HG02852 (cell line): ENCODE results near the gene TECR.
"Not testable (repeated sequence)": the region's sequence is repeated elsewhere in the genome, so short reads cannot be mapped to it uniquely, and the experiment has no call there.

Experiments
- ATAC-seq: cut with Tn5 transposase; IDR thresholded peaks from one replicate; pipeline ENCODE4 v1.9.1; 2021; ENCODE audit warnings: mild to moderate bottlenecking, moderate library complexity; ENCODE audit not compliant: unreplicated experiment

Gene TECR

GRCh38 chr19:14533450-14533849, 4.1 kb downstream of the TECR start:
- ATAC-seq: no peak

DNA sequence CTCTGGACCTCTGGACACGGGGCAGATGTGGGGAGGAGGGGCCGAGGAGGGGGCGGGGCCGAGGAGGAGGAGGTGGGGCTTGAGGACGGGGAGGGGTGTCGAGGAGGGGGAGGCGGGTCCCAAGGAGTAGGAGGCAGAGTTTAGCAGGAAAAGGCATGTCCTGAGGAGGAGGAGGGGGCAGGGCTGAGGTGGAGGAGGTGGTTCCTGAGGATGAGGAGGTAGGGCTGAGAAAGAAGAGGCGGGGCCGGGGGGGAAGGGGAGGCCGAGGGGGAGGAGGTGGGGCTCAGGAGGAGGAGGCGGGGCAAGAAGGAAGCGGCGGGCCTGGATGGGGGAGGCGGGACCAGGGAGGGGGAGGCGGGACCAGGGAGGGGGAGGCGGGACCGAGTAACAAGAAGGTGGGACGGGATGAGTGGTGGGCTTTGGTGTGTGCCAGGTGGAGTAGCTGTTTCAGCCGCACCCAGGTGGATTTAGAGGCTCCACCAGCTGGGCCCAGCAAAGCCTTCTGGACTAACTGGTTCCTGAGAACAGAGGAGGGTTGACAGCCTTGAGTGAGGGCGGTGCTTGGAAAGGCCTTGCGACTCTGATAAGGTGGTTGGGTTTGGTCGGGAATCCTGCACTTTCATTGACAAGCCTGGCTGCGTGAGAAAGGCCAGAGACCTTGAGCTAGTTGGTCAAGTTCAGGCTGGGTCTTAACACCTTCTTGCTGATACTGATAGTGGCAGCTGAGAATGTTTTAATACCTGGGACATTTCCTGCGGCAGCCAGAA, 7.7 kb downstream of the TECR start:
- ATAC-seq: no peak

DNA sequence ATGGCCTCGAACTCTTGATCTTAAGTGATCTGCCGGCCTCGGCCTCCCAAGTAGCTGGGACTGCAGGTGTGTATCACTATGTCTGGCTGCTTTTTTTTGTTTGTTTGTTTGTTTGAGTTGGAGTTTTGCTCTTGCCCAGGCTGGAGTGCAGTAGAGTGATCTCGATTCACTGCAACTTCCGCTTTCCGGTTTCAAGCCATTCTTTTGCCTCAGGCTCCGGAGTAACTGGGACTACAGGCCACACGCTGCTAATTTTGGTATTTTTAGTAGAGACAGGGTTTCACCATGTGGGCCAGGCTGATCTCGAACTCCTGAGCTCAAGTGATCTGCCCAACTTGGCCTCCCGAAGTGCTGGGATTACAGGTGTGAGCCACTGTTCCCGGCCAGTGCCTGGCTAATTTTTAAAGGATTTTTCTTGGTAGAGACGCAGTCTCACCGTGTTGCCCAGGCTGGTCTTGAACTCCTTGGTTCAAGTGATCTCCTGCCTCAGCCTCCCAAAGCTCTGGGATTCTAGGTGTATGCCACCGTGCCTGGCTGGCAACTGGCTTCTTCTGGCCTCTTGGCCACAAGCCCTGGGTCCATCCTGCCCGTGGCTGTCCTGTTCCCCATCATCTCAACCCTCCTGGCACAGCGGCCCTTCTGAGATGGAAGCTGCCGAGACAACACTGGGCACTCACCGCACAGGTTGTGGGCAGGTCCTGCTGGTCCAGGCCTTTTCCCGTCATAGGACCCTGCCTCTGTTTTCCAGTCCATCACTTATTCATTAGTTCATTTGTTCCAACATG, 11.5 kb downstream of the TECR start:
- no peak for ATAC-seq

- ATAC-seq: not testable (repeated sequence)
Observed at GRCh38 chr19:14541979-14542378, 12.6 kb downstream of the TECR start.

DNA sequence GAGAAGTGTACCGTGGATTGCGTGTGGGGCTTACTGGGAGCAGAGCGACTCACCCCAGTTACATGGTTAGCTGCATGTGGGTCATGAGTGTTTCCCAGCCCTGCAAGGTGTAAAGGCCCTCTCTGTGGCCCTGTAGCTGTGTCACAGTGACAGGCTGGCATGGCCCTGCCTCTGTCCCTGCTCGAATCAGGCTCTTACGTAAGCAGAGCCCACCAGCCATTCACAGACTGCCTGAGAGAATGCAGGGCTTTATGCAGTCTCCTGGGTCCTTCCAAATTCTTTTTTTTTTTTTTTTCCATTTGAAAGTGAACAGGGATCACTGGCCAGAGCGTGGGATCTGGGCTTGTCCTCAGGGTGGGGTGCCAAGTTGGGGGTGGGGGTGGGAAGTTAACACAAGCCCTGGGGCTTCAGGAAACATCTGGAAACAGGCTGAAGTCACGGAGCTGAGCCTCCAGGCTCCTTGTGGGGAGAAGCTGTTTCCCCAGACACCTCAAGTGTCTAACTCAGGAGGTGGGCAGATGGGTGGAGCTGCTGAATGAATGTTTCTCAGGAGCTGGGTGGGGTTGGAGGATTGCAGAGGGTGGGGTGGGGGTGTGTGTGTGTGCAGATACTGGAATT, 13.4 kb downstream of the TECR start:
- ATAC-seq: no peak

DNA sequence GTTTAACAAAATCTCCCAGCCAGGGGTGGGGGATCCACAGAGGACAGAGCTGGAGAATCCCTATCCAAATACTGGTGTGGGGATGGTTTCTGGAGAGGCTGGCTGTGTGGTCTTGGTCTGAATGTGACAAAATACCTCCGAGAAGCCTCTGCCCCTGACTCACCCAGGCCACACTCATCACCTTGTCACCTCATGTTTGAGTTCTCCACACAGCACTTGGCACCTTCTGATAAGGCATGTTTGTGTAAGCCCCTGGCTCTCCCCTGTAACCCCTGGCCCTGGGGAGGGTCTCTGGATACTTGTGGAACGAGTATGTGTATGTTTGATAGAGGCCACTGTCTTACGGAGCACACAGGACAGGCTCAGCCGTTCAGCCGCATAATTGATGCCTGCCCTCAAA, 14.7 kb downstream of the TECR start:
- no peak for ATAC-seq

DNA sequence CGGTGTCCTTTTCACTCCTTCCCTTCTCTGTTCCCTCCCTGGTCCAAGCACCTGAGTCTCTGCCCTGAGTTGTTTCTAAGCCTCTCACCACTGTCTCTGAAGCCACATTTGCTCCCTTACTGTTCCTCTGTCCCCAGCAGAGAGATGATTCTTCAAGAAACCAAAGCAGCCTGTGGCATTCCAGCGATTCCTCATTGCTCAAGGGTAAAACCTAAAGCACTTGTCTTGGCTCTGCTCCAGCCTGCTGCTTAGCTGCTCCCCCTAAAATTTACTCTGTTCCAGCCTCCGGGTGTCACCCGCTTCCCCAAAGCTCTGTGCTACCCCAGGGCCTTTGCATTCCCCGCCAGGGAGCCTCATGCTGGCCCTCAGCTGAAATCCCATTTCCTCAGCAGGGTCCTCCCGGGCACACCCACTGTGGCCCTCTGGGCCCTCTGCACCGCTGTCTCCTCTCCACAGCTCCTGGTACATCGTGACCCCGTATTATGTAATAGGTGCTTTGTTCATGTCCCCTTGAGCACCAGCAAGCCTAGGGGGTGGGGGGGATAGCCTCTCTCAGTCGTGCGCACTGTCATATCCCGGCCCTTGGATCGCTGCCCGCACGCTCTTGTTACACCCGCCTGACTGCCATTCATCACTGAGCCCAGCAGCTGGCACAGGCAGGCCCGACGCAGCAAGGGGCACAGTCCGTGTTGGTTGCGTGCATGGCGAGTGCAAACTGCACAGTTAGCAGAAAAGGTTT, 15.8 kb downstream of the TECR start:
- no peak for ATAC-seq

GRCh38 chr19:14545716-14546082, 16.3 kb downstream of the TECR start:
- ATAC-seq: no peak

DNA sequence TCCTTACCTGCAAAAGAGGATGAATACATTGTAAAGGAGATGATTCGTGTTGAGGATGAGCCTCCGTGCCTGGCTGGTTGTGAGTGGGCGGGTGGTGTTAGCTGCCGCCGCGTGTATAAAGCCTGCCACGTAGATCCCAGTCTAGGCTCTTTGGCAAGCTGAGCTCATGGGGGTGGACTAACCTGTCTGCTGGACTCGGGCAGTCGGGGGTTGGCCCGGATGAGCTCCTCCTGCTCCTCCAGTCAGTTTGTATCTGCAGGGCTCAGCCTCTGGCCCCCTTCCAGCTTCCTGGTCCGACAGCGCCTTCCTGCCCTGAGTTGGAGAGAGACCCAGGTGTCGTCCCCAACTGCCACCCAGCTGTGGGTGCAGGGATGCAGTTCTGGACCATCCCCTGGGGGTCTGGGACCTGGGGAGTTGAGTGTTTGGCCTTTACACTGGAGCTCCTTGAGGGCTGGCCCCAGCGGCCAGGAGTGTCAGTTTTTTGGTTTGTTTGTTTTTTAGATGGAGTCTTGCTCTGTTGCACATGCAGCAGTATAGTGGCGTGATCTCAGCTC, 20.9 kb downstream of the TECR start:
- no peak for ATAC-seq

GRCh38 chr19:14551134-14552005, 22.0 kb downstream of the TECR start:
- not testable (repeated sequence) for ATAC-seq

- not testable (repeated sequence) for ATAC-seq
Observed at GRCh38 chr19:14552006-14552360, 22.6 kb downstream of the TECR start.

GRCh38 chr19:14553042-14553938, 23.9 kb downstream of the TECR start:
- no peak for ATAC-seq

- ATAC-seq: no peak
Observed at GRCh38 chr19:14553939-14554243, 24.5 kb downstream of the TECR start.

DNA sequence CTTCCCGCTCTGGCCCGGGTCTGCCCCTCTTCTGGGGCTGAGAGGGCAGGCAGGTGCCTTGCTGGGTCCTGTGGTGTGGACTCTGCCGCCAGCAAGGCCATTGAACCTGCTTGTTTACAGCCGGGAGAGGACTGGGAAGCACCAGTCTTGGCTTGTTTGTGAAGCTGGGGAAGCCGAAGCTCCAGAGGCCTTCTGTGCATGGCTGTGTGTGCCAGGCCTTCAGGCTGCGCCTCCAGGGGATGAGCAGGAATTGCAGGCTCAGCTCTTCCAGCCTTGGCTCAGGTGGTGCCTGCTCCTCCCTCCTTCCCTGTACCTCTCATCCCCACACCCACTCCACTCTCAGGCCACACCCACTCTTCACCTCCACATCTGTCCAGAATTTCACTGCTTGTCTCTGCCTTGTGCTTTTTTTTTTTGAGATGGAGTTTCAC, 25.0 kb downstream of the TECR start:
- ATAC-seq: no peak

DNA sequence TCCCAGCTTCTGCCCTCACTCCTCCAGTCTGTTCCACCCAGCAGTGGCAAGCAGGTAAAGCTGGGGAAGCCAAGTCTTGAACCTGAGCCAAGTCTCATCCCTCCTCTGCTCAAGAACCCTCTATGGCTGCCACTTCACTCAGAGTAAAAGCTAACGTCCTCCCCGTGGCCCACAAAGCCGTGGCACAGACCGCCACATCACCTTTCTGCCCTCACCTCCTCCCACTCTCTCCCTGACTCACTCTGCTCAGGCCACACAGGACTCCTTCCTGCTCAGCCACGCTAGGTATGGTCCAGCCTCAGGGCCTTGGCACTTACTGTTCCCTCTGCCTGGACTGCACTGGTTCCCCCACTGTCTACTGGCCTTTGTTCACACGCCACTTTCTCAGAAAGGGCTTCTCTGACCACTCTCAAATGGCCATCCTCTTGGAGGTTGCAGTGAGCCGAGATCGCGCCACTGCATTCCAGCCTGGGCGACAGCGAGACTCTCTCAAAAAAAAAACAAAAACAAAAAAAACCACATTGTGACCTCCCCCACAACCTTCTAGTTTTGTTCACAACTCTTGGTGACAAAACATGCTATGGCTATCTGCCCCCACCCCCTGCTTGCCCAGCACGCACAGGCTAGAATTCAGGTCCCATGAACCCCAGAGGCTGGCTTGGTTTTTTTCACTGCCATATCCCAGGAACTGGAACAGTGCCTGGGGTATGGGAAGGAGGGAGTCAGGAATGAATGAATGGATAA, 26.7 kb downstream of the TECR start:
- ATAC-seq: no peak

- no peak for ATAC-seq
Observed at GRCh38 chr19:14556662-14557188, 27.3 kb downstream of the TECR start.

DNA sequence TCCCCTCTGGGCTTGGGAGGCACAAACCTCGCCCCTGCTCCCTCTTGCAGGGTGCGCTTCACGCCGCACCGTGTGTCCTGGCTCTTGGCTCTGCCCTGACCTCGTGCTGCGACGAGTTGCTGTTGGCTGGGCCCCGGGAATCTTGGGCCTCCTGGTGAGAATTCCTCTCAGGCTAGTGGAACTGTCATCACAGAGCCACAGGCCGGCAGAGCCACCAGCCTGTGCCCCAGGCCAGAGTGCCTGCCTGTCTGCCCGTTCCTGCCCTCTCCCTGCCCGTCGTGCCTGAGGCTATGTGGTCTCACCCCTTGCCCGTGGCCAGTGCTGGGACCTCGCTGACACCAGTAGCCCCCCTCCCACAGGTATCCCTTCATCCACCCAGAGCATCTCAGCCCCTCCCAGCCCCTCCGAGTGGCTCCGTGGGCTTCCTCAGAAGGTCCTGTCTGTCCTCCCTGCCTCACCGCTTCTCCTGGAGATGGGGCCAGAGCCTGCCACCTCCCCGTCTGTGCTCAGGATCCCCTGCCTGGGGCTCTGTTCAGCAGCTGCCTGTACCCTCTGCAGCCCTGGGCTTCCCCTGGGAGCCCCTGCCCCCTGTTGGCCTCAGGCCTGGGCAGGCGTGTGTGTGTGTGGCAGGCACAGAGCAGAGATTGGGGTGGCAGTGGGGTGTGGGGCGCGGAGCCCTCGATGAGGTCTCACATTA, 29.1 kb downstream of the TECR start:
- ATAC-seq: no peak
